ENCODE results near the gene NTM.

NTM gene

DNA sequence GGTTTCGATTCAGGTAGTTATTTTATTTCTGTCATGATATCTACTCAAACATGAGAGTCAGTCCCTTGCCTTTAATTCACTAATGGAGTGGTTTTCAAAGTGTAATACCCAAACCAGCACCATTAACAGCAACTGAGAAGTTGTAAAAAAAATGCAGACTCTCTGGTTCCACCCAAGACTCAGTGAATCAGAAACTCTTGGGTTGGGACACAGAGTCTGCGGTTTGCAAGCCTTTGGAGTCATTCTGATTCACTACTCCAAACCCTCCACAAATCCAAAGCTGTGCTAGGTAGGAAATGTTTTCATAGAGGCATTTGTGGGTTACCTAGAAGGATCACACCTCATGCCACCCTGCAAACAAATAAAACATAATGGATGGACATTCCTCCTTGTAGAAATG, 340.1 kb downstream of the NTM start:
- no peak for DNase-seq (ENCODE audit: low read depth in 2 of 2, low spot score in 1 of 2)

DNA sequence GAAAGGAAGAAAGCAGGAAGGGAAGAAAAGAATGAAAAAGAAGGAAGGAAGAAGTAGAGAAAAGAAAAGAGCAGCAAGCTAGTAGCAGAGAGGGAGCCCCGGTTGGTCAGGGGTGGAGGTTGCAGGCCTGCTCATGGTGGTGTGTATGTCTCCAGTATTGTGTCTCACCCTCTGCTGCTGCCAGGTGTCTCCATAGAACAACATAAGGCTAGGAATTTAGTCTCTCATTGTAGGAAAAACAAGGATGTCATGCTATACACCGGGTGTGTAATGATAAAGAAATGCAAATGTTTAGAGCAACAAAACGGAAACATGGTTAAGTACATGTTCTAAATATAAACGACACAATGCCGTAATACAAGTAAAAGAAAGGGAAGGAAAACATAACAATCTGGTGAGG, 342.5 kb downstream of the NTM start:
- no peak for DNase-seq (ENCODE audit: low read depth in 2 of 2, low spot score in 1 of 2)

DNA sequence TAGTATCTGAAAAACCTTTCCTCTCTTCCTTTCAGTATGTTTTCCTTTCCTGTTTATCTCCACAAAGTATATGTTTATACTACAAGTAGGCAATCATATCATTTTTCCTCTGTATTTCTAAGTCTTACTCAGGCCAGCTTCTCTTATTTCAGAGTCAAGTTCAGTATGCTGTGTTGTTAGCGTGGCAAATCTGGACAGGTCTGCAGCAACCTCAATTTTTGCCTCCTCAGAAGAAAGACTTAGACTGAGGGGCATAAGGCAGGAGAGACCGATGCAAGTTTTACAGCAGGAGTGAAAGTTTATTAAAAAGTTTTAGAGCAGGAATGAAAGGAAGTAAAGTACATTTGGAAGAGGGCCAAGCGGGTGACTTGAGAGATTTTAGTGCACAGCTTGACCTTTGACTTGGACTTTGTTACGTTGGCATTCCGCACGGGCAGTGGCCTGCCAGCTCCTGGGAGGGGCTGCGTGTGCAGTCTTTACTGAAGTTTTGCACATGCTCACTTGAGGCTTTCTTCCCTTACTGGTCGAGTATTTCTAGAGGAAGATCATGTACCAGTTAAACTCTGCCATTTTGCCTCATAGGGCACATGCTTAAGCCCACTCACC, 343.2 kb downstream of the NTM start:
- DNase-seq (ENCODE audit: low read depth in 2 of 2, low spot score in 1 of 2) = no peak

DNA sequence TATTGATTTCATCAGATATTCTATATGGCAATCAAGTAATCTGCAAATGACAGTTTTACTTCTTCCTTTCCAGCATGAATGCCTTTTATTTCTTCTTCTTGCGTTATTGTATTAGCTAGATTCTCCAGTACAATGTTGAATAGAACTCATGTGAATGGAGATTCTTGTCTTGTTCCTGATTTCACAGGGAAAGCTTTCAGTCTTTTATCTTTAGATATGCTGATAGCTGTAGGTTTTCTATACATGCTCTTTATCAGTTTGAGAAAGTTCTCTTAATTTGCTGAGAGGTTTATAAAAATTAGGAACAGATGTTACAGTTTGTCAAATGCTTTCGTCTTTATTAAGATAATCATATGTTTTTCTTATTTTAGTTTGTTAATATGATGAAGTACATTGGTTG, 347.2 kb downstream of the NTM start:
- DNase-seq (ENCODE audit: low read depth in 2 of 2, low spot score in 1 of 2) = no peak

DNA sequence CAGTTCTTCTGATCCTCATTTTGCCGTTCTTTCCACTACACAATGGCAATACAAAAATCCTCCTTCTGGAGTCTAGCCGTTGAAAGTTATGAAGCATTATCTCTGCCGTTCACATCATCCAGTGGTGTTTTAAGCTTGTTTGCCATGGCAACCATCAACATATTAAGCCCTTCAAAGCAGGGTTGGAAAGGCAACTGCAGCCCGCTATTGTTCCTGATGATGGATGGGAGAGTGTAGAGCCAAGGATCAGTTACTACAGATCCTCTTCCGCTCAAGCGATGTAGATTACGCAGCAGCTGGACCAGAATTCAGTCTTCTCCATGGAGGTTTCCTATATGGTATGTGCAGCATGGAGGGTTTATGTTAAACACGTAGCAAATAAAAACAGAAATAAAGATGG, 352.7 kb downstream of the NTM start:
- DNase-seq (ENCODE audit: low read depth in 2 of 2, low spot score in 1 of 2) = no peak

DNA sequence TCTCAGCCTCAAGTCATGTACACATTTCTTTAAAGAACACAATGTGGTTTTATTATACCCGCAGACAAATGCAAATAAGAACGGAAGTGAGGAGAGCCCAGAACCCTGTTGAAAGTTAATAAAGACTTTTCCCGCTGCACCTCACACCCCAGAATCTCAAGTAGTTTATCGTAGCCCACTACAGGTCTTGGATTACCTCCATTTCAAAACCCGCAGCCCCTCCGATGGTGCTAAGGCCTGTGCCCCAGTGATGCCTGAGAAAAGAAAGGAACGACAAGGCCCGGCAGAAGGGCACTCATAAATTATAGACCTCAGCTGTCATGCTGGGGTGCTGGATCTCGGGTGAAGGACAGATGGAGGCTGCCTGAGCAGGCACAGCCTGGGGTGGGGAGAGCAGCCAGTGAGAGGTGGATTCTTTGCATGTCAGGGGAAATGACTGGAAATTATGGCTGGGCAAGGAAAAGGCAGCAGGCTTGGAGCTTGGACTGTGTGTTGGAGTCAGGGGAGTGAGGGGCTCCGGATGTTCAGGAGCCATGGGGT, 354.1 kb downstream of the NTM start:
- DNase-seq (ENCODE audit: low read depth in 2 of 2, low spot score in 1 of 2) = no peak

DNA sequence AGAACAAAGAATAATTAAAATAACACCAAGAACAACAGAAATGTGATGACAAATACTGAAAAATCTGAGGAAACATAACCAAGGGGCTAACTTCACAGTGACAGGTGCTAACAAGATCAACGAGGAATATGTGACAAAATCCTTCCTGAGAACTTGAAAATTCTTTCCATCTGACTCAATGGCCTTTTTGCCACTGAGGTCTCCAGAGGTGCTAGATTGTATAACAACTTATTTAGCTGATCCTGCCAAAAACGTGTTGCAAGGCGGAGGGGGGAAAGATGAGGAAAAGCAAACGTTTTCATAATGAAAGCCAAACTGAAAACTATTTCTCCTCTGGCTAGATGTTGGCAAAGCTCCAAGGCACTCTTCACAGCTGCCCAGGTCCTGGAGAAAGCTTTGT, 364.5 kb downstream of the NTM start:
- no peak for DNase-seq (ENCODE audit: low read depth in 2 of 2, low spot score in 1 of 2)

DNA sequence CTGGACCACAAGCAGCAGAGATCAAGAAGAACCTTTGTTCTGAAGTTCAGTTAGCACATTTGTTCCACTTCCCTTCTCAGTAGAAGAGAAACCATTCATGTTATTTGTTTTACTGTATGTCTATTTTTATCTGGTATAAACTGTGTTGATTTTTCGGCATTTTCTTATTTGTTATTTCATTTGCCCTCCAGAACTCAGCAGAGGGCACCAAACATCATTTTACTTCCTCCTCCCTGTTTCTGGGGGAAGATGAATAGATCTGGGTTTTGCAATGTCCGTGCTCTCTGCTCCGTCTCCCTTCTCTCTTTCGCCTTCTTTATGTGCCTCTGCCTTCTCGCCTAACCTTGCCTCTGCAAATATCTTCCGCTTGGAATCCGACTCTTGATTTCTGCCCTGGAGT, 366.9 kb downstream of the NTM start:
- no peak for DNase-seq (ENCODE audit: low read depth in 2 of 2, low spot score in 1 of 2)

DNA sequence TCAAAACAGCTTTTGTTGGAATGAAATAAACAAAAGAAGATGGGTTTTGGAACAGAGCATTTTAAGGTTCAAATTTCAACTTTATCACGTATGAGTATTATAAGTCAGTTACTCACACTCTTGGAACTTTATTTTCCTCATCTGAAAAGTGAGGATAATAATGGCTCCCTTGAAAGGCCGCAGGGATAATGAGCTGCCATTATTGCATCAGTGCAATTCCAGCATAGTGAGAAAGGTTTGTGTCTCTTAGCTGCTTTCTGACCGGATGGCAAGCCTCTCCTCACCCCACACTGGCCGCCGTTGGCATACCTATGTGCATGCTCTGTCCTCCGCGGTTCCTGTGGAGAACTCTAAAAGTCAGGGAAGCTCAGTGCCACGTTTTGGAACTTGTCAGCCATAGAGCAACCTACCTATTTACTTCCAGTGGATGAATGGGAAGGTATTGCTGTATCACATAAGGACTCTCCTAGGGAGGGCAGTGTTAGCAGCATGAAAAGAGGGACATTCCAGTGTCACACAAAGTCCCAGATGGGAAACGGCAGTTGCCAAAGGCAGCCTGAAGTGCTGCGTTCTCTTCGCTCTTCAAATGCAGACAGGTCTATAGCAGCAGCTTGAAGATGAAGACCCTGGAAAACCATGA, 368.9 kb downstream of the NTM start:
- DNase-seq (ENCODE audit: low read depth in 2 of 2, low spot score in 1 of 2) = no peak

DNA sequence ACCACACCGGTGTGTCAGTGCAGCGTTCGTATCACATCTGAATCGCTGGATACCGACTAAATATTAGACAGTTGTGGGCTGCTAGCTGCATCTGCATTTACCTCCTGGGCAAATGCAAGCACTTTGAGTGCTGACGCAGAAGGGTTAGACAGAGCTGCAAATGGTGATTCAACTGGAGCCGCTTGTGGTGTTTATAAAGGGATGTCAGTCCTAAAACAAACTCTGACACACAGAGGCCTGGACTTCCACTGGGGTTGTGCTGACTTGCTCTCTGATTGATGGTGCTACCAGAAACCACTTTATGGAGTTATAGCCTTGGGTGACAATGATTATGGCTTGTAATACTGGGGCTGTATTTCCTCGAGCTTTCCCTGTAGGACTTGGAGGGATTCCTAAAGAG, 374.4 kb downstream of the NTM start:
- DNase-seq (ENCODE audit: low read depth in 2 of 2, low spot score in 1 of 2) = no peak

DNA sequence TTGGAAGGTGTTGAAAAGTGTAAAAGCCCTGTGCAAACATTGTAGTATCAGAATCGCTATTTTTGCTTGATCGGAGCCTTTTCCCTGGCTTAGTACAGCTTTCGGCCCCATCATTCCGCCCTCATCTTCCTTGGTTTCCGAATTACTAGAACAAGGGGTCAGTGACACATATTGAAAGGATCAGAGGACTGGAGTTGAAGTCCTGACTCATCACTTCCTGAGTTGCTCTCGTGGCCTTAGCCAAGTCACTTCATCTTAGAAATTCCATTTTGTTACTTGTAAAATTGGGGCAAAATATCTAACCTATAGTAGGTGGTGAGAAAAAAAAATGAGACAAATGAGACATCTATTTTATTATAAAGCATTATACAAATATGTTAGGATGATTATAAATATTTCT, 375.0 kb downstream of the NTM start:
- no peak for DNase-seq (ENCODE audit: low read depth in 2 of 2, low spot score in 1 of 2)

DNA sequence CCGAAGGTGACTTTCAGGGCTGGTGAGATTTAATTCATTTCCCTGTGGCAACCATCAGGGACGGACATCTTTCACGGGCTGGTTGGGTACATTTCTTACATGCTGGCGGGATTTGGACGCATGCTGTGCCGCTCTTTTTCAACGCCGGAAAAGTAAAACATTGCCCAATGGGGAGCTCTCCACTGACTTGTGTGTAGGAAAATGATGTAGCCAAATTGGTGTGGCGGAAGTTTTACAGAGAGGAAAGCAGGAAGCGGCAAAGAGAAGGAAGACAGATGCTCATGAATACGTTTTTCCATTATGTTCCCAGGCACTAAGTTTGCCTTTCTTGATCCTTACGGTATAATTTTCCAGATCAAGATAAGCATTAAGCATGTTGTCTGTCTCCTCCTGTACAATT, 375.8 kb downstream of the NTM start:
- no peak for DNase-seq (ENCODE audit: low read depth in 2 of 2, low spot score in 1 of 2)

DNA sequence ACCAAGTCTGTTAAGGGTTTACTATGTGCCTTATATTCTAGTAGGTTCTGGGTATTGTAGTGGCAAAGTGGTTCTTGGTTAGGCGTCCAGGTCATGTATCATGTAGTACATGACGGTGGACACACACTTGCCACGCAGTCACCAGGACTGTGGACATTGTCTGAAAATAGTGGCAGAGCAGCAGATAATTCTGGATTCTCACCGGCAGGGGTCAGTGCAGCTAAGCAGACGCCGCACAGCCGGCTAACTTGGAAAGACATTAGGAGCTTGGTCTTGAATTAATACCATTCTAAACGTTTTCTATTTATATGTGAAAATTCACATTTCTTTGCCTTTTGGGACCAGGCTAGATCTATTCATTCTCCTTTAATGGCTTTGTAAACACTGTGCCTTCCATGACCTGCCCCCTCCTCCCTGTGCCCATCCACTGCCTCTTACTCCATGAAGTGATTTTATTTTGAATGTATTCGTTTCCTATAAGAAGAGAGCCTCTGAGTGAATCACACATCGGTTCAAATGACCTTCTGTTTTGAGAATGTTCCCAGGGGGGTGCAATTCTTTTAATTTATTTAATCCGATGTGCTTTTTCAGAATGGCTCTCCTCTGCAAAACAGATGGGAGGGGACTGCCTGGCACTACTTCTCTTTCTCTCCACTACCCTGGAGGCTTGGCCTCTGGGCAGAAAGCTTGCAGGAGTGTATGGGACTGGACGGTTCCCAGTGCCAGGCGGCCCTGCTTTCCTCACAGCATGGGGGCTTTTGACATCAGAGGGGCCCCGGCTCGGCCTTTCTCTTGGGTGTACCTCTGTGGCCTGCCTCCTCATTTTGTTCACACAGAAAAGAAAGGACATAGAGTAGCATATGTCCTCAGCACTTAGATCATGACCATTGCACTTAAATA, 378.0 kb downstream of the NTM start:
- DNase-seq (ENCODE audit: low read depth in 2 of 2, low spot score in 1 of 2) = no peak

DNA sequence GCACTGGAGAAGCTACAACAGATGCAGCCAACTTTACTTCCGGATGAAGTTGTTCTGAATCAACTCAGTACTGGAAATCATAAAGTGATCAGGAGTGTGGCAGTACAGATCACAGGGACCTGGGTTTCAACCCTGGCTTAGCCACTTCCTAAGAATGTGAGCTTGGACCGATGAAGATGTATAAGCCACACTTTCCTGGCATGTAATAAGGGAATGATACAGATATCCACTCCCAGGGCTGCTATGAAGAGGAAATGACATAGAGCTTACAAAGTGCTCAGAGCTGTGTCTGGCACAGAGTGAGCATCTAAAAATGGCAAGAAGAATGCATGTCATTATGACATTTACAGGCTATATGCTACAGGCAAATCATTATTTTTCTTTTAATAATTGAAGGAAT, 378.7 kb downstream of the NTM start:
- no peak for DNase-seq (ENCODE audit: low read depth in 2 of 2, low spot score in 1 of 2)

DNA sequence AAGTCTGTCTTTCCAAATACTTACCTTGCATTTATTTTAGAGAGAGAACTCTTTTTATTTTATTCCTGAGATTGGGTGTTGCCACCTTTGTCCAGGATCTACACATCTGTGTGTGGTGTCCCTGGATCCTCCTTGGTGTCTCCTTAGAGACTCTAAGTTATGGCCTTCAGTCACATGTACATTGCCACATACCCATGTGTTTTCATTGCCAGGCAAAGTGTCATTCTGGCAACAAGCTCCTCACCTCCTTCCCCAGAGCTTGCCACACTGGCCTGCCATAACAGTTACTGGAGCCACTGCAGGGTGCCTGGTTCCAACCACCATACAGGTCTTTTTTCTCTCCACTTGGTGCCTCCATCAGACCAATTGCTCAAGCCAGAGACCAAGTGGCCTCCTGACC, 379.7 kb downstream of the NTM start:
- no peak for DNase-seq (ENCODE audit: low read depth in 2 of 2, low spot score in 1 of 2)

DNA sequence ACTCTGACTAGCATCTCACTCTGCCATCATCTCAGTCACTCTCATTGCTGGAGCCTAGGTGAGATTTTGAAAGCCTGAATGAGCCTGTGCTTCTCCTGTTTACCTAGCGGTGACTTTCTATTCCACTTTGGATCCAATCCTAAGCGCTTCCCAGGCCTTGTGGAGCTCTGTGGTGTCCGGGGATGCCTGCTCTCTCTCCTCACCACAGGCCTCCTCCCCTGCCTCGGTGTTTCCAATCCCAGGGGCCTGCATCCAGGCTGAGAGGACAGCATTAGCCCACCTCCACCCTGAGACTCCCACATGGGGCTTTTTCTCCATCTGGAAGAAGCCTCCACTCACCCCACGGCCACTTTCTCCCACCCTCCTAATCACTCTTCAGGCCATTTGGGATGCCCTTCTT, 380.3 kb downstream of the NTM start:
- no peak for DNase-seq (ENCODE audit: low read depth in 2 of 2, low spot score in 1 of 2)

DNA sequence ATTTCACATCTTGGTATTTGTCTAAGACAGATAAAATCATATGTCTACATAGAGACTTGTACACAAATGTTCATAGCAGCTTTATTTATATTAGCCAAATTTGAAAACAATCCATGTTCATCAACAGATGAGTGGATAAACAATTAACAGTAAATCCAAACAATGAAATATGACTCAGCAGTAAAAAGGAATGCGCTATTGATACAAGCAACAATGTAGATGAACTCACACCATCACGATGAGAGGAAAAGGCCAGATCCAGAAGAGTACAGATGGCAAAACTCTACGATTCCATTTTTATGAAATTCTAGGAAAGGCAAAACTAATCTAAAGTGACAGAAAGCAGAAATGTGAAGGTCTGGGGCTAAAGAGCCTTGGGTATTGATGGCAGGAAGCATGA, 384.3 kb downstream of the NTM start:
- DNase-seq (ENCODE audit: low read depth in 2 of 2, low spot score in 1 of 2) = no peak

DNA sequence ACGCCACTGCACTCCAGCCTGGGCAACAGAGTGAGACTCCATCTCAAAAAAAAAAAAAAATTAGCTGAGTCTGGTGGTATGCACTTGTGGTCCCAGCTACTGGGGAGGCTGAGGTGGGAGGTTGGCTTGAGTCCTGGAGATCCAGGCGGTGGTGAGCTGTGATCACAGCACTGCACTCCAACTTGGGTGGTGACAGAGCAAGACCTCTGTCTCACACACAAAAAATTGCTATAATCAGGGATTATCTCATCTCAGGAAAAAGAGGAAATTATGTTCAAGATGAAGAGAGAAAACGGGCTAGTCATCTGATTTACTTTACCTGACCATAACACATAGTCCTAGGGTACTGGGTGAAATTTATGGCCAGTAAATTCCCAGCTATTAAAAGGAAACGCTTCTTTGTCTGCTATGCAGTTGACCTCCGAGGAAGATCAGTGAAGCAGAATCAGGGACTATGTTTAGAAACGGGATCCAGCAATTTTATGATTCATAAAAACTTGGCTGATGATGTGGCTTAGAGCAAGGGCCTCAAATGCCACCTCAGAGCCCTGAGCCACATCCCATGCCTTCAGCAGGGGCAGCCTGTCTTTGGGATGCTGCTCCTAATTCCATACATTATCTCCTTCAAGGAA, 386.2 kb downstream of the NTM start:
- DNase-seq (ENCODE audit: low read depth in 2 of 2, low spot score in 1 of 2) = no peak

DNA sequence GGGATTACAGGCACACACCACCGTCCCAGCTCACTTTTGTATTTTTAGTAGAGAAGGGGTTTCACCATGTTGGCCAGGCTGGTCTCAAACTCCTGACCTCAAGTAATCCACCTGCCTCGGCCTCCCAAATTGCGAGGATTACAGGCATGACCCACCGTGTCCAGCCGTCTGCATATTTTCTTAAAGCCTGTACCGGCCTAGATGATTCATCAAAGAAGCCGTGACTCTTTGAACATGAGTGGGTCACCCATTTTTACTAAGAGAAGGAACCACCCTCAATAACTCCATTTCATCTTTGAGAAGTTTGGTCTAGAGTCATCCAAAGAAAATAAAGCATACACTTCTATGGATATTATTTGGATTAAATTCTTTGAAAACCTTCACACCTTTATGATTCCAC, 388.3 kb downstream of the NTM start:
- DNase-seq (ENCODE audit: low read depth in 2 of 2, low spot score in 1 of 2) = no peak

DNA sequence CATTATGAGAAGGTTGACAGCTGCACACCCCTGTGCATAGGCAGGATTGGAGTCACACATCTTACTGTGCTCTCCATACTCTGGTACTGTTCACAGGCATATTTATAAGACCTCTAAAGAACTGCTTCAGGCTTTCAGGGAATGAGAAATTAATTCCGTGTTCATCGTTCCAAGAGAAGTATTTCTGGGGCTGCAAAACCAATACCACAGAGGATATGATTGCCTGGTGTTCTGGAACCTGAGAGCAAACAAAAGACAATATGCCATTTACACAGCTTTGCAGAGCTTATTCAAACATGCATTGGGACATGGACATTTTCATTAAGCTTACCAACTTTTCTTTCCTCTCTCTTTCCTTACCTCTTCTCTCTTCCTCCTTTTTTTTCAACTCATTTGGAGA, 388.7 kb downstream of the NTM start:
- DNase-seq (ENCODE audit: low read depth in 2 of 2, low spot score in 1 of 2) = no peak
